ENCODE data around the gene SLC15A1. TPM values are rescaled to one million over a fixed set of nuclear protein-coding genes. Genes with fewer than 3 reads are reported as not detected.

Gene SLC15A1, protein sequence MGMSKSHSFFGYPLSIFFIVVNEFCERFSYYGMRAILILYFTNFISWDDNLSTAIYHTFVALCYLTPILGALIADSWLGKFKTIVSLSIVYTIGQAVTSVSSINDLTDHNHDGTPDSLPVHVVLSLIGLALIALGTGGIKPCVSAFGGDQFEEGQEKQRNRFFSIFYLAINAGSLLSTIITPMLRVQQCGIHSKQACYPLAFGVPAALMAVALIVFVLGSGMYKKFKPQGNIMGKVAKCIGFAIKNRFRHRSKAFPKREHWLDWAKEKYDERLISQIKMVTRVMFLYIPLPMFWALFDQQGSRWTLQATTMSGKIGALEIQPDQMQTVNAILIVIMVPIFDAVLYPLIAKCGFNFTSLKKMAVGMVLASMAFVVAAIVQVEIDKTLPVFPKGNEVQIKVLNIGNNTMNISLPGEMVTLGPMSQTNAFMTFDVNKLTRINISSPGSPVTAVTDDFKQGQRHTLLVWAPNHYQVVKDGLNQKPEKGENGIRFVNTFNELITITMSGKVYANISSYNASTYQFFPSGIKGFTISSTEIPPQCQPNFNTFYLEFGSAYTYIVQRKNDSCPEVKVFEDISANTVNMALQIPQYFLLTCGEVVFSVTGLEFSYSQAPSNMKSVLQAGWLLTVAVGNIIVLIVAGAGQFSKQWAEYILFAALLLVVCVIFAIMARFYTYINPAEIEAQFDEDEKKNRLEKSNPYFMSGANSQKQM
- not detected in 2 replicates for total RNA-seq (ENCODE audit: low replicate concordance)

GRCh38 chr13:98752467-98753290, at the start of gene SLC15A1:
SLC15A1 (minus strand) TSS chr13:98752672; CDS start chr13:98752598, 74 bp downstream.

Other genes starting within 250 kb of the SLC15A1 start
- gene STK24, start 175.6 kb downstream of the SLC15A1 start, total RNA-seq (ENCODE audit: low replicate concordance): 11.7 and 31.9 TPM in 2 replicates
- 13.2 and 19.7 TPM in 2 replicates for gene DOCK9, start 225.4 kb upstream of the SLC15A1 start, total RNA-seq (ENCODE audit: low replicate concordance)

Data from smooth muscle cell of the coronary artery (primary cell).